Endodermal cell (in vitro differentiated cells): ENCODE results near the gene P4HA1. TPM values are rescaled to one million over a fixed set of nuclear protein-coding genes. Genes with fewer than 3 reads are reported as not detected.
A peak's percentile ranks its signal among the peaks of the same experiment; 100 is the strongest.

Experiments used
- DNase-seq: peaks from one replicate; pipeline ENCODE4 v3.0.0-alpha.2; 2017
- H3K27ac ChIP-seq: 2 replicates; pipeline ENCODE4 v1.5.1; 2013; ENCODE audit warnings: mild to moderate bottlenecking, low read depth, low read length, moderate library complexity
- H3K27me3 ChIP-seq: 2 replicates; pipeline ENCODE4 v1.6.1; 2013; ENCODE audit warnings: mild to moderate bottlenecking, low read length, moderate library complexity; ENCODE audit not compliant: insufficient read depth, control insufficient read depth, poor library complexity, severe bottlenecking
- H3K36me3 ChIP-seq: 2 replicates; pipeline ENCODE4 v1.7.0; 2013; ENCODE audit warnings: mild to moderate bottlenecking, low read length, moderate library complexity; ENCODE audit not compliant: control insufficient read depth, insufficient read depth
- H3K4me1 ChIP-seq: one replicate; pipeline ENCODE4 v1.7.0; 2013; ENCODE audit warnings: low read length; ENCODE audit not compliant: control insufficient read depth, insufficient read depth
- H3K4me3 ChIP-seq: 2 replicates; pipeline ENCODE4 v1.5.1; 2013; ENCODE audit warnings: mild to moderate bottlenecking, low read length, moderate library complexity
- H3K9ac ChIP-seq: 2 replicates; pipeline ENCODE4 v1.6.1; 2013; ENCODE audit warnings: mild to moderate bottlenecking, low read length, moderate library complexity; ENCODE audit not compliant: poor library complexity, severe bottlenecking; ENCODE audit errors: extremely low read depth
- H3K9me3 ChIP-seq: 2 replicates; pipeline ENCODE4 v1.6.1; 2013; ENCODE audit warnings: mild to moderate bottlenecking, low read length, moderate library complexity; ENCODE audit not compliant: control insufficient read depth
- H3K27ac Mint-ChIP-seq: 2 replicates; pipeline ENCODE4 v1.8.0; 2020; ENCODE audit warnings: mixed read lengths
- H3K27me3 Mint-ChIP-seq: 2 replicates; pipeline ENCODE4 v1.8.0; 2021; ENCODE audit warnings: mild to moderate bottlenecking, mixed read lengths; ENCODE audit not compliant: insufficient read depth
- H3K36me3 Mint-ChIP-seq: 2 replicates; pipeline ENCODE4 v1.8.0; 2020; ENCODE audit warnings: low read depth, mixed read lengths
- H3K4me1 Mint-ChIP-seq: 2 replicates; pipeline ENCODE4 v1.8.0; 2020; ENCODE audit warnings: mixed read lengths
- H3K4me3 Mint-ChIP-seq: 2 replicates; pipeline ENCODE4 v1.8.0; 2020; ENCODE audit warnings: mild to moderate bottlenecking, moderate library complexity, mixed read lengths
- H3K9me3 Mint-ChIP-seq: 2 replicates; pipeline ENCODE4 v1.8.0; 2020; ENCODE audit warnings: mild to moderate bottlenecking, mixed read lengths
- CTCF ChIP-seq: fragments of 200-600 bp; sonication (generic); conservative IDR thresholded peaks from 2 replicates; pipeline ENCODE4 v1.5.0; 2021; ENCODE audit warnings: antibody characterized with exemption, mild to moderate bottlenecking
- WGBS, 2 experiments: methylation state at CpG; one replicate each; pipeline versions ENCODE4 v1.1.5 to v1.1.7; 2013; ENCODE audit warnings: missing lambda C conversion rate in 2 of 2, mixed read lengths in 1 of 2; ENCODE audit not compliant: insufficient coverage in 1 of 2, insufficient read length in 1 of 2; 5-methylcytosine and 5-hydroxymethylcytosine counted together
- total RNA-seq, 2 donors: library from RNA; stranded (reverse); fragmentation: NEBNext Ultra II Directional in 1 of 2; extraction: Animal tissue kit (Norgen Biotek cat#: 25700) in 1 of 2; gene quantifications; 2 replicates in 1 of 2; 3 replicates in 1 of 2; pipeline ENCODE4 v1.2.1, GENCODE V29; 2021

The P4HA1 gene
- total RNA-seq, 2 donors from 2014 or later, result 45.1 to 46.9 TPM

DNA sequence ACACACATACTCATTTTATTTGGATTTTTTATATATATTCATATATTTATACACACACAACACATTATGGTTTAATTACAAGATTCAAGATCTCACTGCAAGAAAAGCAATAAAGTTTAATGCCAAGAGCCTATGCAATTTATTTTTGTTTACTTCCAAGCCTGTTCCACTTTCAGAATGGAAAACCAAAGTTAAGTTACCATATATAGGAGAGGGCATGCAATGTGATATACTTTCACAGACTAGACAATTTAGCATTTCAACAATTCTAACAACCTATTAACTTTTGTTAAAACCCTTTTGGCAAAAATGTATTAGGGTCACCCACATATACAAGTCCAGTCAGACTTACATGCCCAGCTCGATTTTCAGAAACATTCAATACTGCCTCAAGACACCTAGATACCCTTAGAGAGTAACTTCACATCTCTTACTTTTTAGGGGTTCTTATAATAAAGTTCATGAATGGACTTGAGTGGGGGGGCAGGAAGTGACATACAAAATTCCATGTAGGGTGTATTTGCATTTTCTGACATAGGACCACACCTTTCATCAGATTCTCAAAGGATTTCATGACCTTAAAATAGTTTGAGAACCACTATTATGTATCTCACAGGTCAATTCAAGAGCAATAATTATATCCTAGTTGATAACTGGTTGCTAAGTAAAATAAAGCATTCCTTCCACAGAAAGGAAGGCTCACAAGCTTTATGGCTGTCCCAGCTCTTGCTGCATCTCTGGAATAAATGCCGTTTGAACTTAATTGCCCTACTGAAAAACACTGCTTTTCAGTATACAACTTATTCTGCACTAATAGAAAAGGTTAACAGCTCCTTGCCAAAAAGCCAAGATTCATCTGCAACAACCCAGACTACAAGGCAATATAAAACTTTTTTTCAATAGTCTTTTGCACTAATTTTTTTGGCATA lies 2.5 kb downstream of the P4HA1 start:
- Histone ChIP-seq H3K4me3 (peak overlapping the region; percentile 98), H3K9me3 (no peaks in the 10 kb centered on the region), H3K27me3 (no peaks in the 10 kb centered on the region), H3K36me3 (no peaks in the 10 kb centered on the region), H3K4me1 (no peaks in the 10 kb centered on the region), H3K9ac (peak overlapping the region; percentile 92), H3K27ac (no peak overlapping the region)
- WGBS, 2 experiments, result 50 to 72% methylated on average over 1 to 2 of the region's 2 CpGs
- Mint-ChIP-seq H3K27ac (no peak overlapping the region), H3K4me1 (peaks cover 15% of the 10 kb centered on the region), H3K36me3 (no peaks in the 10 kb centered on the region), H3K4me3 (peak overlapping the region; percentile 95), H3K27me3 (no peaks in the 10 kb centered on the region), H3K9me3 (no peaks in the 10 kb centered on the region)
- no peak for DNase-seq
- no peak for TF ChIP-seq CTCF

DNA sequence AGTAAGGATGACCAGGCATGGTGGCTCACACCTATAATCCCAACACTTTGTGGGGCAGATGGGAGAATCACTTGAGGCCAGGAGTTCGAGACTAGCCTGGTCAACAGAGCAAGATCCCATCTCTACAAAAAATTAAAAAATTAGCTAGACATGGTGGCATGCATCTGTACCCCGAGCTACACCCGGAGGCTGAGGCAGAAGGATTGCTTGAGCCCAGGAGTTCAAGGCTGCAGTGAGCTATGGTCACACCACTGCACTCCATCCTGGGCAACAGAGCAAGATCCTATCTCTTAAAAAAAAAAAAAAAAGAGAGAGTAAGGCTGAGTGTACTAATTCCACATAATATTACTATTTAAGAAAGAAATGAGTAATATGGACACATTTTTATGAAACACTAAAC lies 3.8 kb downstream of the P4HA1 start:
- Histone ChIP-seq H3K9me3 (no peaks in the 10 kb centered on the region), H3K36me3 (no peaks in the 10 kb centered on the region), H3K4me1 (no peaks in the 10 kb centered on the region), H3K27ac (no peak overlapping the region), H3K9ac (no peak overlapping the region), H3K4me3 (no peak overlapping the region), H3K27me3 (no peaks in the 10 kb centered on the region)
- DNase-seq, result no peak
- no peaks in the 10 kb centered on the region for H3K27me3 Mint-ChIP-seq
- peaks cover 2% of the 10 kb centered on the region for H3K36me3 Mint-ChIP-seq
- WGBS, 2 experiments, result 98 to 100% methylated on average over 3 of the region's 3 CpGs
- no peak overlapping the region for H3K27ac Mint-ChIP-seq
- no peak for TF ChIP-seq CTCF
- peaks cover 15% of the 10 kb centered on the region for H3K4me1 Mint-ChIP-seq
- no peaks in the 10 kb centered on the region for H3K9me3 Mint-ChIP-seq
- H3K4me3 Mint-ChIP-seq, result no peak overlapping the region

DNA sequence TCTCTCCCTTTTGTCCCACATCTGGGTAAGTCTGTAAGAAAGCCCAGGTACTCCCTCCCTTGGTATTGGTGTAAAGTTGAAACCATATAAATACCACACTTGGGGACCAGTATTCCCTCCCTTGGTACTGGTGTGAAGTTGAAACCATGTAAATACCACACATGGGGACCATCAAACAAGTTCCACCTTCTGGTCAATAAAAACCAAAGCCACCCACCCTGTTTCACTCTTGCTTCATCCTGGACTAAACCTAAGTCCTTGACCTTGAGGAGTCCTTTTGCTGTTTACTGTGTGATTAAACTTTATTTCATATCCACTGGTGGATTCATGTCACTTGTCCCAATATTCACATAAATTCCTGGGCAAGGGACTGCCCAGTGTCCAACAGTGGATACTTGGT lies 8.4 kb downstream of the P4HA1 start:
- no peak overlapping the region for H3K4me3 Mint-ChIP-seq

More for the DNA sequence above, 8.4 kb downstream of the P4HA1 start:
- Histone ChIP-seq H3K4me3 (no peak overlapping the region), H3K9me3 (no peaks in the 10 kb centered on the region), H3K27ac (no peak overlapping the region), H3K27me3 (no peaks in the 10 kb centered on the region), H3K4me1 (no peaks in the 10 kb centered on the region), H3K9ac (no peak overlapping the region), H3K36me3 (no peaks in the 10 kb centered on the region)
- TF ChIP-seq CTCF, result no peak
- Mint-ChIP-seq H3K9me3 (no peaks in the 10 kb centered on the region), H3K27ac (no peak overlapping the region), H3K36me3 (peaks cover 6% of the 10 kb centered on the region), H3K27me3 (no peaks in the 10 kb centered on the region), H3K4me1 (no peaks in the 10 kb centered on the region)
- no peak for DNase-seq
